PFSK-1 (cell line): ENCODE data around the gene CCDC106.

Experiments used
- FOXP2 ChIP-seq: optimal IDR thresholded peaks from 2 replicates; pipeline ENCODE3; 2011; ENCODE audit warnings: borderline replicate concordance, control low read depth, inconsistent platforms; ENCODE audit not compliant: insufficient read depth; ENCODE audit errors: extremely low read length, extremely low read depth
- POLR2AphosphoS5 ChIP-seq: IDR thresholded peaks from 2 replicates; pipeline ENCODE4 v1.6.1; 2012; ENCODE audit warnings: low read depth, mild to moderate bottlenecking, control low read depth, low read length, moderate library complexity
- SIN3A ChIP-seq: IDR thresholded peaks from 2 replicates; pipeline ENCODE4 v1.6.1; 2012; ENCODE audit warnings: mild to moderate bottlenecking, low read length, moderate library complexity, borderline replicate concordance; ENCODE audit not compliant: insufficient read depth
- TAF1 ChIP-seq: IDR thresholded peaks from 2 replicates; pipeline ENCODE4 v1.6.1; 2012; ENCODE audit warnings: low read length, control low read depth, borderline replicate concordance; ENCODE audit not compliant: insufficient read depth
- TF ChIP-seq, protein P1 (sequence below), 2 experiments: IDR thresholded peaks; 2 replicates each; pipeline versions ENCODE4 v1.6.1 to v1.8.0; 2011 to 2012; ENCODE audit warnings: low read depth in 2 of 2, low read length in 2 of 2, control low read depth in 1 of 2, inconsistent platforms in 1 of 2, mild to moderate bottlenecking in 1 of 2, moderate library complexity in 1 of 2; ENCODE audit not compliant: insufficient read depth in 1 of 2

CCDC106 gene

DNA sequence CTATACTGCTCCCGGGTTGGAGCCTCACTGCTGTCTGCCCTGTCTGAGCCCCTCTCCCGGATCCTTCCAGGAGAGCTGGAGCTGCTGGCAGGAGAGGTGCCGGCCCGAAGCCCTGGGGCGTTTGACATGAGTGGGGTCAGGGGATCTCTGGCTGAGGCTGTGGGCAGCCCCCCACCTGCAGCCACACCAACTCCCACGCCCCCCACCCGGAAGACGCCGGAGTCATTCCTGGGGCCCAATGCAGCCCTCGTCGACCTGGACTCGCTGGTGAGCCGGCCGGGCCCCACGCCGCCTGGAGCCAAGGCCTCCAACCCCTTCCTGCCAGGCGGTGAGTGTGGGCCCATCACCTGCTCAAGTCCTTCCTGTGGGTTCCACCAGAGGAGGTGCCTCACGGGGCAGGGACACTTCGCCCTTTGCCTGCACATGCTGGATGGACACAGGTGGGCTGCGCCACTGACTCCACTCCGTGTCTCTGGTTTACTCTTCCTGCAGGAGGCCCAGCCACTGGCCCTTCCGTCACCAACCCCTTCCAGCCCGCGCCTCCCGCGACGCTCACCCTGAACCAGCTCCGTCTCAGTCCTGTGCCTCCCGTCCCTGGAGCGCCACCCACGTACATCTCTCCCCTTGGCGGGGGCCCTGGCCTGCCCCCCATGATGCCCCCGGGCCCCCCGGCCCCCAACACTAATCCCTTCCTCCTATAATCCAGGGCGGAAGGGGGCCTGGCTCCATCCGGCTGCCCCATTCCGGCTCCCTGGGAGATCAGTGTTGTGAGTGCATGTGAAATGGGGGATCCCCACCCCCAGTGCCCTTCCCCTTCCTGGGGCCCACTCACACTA, 46.9 kb downstream of the CCDC106 start:
- TF ChIP-seq, protein P1, sequence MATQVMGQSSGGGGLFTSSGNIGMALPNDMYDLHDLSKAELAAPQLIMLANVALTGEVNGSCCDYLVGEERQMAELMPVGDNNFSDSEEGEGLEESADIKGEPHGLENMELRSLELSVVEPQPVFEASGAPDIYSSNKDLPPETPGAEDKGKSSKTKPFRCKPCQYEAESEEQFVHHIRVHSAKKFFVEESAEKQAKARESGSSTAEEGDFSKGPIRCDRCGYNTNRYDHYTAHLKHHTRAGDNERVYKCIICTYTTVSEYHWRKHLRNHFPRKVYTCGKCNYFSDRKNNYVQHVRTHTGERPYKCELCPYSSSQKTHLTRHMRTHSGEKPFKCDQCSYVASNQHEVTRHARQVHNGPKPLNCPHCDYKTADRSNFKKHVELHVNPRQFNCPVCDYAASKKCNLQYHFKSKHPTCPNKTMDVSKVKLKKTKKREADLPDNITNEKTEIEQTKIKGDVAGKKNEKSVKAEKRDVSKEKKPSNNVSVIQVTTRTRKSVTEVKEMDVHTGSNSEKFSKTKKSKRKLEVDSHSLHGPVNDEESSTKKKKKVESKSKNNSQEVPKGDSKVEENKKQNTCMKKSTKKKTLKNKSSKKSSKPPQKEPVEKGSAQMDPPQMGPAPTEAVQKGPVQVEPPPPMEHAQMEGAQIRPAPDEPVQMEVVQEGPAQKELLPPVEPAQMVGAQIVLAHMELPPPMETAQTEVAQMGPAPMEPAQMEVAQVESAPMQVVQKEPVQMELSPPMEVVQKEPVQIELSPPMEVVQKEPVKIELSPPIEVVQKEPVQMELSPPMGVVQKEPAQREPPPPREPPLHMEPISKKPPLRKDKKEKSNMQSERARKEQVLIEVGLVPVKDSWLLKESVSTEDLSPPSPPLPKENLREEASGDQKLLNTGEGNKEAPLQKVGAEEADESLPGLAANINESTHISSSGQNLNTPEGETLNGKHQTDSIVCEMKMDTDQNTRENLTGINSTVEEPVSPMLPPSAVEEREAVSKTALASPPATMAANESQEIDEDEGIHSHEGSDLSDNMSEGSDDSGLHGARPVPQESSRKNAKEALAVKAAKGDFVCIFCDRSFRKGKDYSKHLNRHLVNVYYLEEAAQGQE (IDR thresholded peaks at IDR 0.05; ENCODE audit: insufficient read depth in 1 of 2, low read depth in 2 of 2, low read length in 2 of 2): no peak
- TF ChIP-seq TAF1 (no peak), SIN3A (no peak), POLR2AphosphoS5 (no peak), FOXP2 (no peak)

DNA sequence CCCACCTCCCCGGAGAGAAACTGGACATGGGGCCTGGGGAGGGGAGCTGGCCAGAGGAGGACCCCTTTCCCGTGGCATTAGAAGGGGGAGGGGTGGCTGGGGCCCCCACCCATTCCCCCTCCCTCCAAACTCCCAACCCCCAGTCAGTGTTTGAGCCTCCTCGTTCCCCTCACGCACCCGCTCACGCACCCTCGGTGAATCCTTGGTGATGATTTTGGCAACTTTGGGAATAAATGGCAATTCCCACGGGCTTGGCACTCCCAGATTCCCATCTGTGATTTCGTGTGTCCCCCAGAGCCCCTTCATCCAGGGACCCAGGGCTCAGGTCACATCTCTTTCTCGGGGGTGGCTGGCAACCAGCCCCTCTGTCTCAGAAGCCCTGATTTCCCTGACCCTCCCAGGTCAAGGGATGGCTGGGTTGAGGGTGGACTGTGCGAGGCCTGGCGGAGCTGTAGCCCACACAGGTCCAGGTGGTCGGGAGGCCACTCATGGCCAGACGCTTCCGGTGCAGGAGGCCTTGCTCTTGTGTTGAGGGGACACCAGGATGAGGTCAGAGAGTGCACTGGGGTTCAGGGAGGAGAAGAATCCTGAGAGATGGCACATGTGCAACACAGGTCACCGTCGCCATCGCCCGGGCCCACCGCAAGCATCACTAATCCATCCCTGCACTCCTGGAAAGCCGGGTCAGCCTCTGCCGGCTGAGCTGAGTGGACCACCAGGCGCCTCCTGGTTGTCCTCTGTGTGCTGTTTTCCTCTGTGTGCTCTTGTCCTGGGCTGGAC, 47.7 kb downstream of the CCDC106 start:
- TF ChIP-seq POLR2AphosphoS5 (no peak), SIN3A (no peak), TAF1 (no peak), FOXP2 (no peak)
- TF ChIP-seq, protein P1 (IDR thresholded peaks at IDR 0.05; ENCODE audit: insufficient read depth in 1 of 2, low read depth in 2 of 2, low read length in 2 of 2): no peak

DNA sequence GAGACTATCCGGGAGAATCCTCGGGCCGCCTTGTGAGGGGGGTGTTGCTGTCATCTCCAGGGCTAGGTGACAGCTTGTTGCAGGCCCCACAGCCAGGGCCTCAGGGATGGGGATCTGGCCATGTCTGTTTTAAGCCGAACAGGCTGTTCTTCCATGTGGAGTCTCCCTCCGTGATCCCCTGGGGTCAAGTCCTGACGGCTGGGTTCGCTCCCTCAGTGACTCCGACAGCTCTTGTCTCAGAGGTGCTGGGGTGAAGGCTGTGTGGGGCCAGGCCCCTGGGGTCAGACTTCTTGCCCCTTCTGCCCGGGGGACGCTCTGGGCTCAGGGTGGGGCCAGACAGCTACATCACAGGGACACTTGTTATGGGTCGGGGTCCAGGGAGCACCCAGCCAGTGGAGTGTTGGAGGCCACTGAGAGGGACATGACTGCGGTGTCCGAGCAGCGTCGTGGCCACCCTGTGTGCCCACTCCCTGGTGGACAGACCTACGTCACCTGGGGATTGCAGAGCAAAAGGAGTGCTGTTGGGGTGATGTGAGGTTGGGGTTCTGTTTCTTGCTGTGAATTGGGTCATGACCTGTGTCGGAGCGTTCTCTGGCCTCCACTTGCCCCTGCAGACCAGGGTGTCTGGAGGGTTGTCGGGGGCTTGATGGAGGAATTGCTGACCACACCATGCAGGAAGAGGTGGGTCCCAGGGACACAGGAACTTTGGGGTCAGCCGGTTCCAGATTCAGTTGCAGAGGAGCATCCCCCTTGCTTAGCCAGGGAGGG, 48.5 kb downstream of the CCDC106 start:
- TF ChIP-seq TAF1 (no peak), FOXP2 (no peak), SIN3A (no peak), POLR2AphosphoS5 (no peak)
- TF ChIP-seq, protein P1 (IDR thresholded peaks at IDR 0.05; ENCODE audit: insufficient read depth in 1 of 2, low read depth in 2 of 2, low read length in 2 of 2): no peak

DNA sequence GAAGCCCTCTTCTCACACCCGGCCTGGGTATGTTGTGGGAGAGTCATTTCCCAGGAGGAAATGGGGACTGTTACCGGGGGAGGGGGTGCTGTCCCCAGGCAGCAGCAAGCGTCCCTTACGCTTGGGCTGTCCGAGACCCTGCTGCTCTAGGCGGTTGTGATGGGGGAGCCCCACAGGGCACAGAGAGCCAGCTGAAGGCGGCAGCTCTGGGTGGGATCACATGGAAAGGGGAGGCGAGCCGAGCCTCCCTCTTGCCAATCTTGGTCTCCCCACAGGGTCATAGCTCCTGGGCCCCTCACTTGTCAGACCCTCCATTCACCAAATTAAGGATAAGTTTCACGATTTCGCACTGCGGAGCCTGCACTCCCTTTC, 49.0 kb downstream of the CCDC106 start:
- TF ChIP-seq POLR2AphosphoS5 (no peak), SIN3A (no peak), TAF1 (no peak), FOXP2 (no peak)
- TF ChIP-seq, protein P1 (IDR thresholded peaks at IDR 0.05; ENCODE audit: insufficient read depth in 1 of 2, low read depth in 2 of 2, low read length in 2 of 2): no peak
